ENCODE measurements around the gene VAC14.
"Not testable (repeated sequence)": the region's sequence is repeated elsewhere in the genome, so short reads cannot be mapped to it uniquely, and the experiment has no call there.

The VAC14 gene

GRCh38 chr16:70800781-70801480 lies at the start of gene VAC14:
TSS of gene VAC14 (minus strand) at chr16:70801158. CDS start at chr16:70800900, 258 bp downstream.
- DNase-seq (ENCODE audit: low read depth): peak; percentile 57

GRCh38 chr16:70823498-70824118 lies 22.6 kb upstream of the VAC14 start:
- DNase-seq (ENCODE audit: low read depth): not testable (repeated sequence)

- DNase-seq (ENCODE audit: low read depth): not testable (repeated sequence)
Observed at GRCh38 chr16:70822734-70823133, 21.8 kb upstream of the VAC14 start.

GRCh38 chr16:70818088-70818487 lies 17.1 kb upstream of the VAC14 start:
- DNase-seq (ENCODE audit: low read depth): not testable (repeated sequence)

GRCh38 chr16:70809392-70810060 lies 8.6 kb upstream of the VAC14 start:
- no peak for DNase-seq (ENCODE audit: low read depth)

GRCh38 chr16:70808371-70808770 lies 7.4 kb upstream of the VAC14 start:
- DNase-seq (ENCODE audit: low read depth): no peak

GRCh38 chr16:70805787-70806186 lies 4.8 kb upstream of the VAC14 start:
- DNase-seq (ENCODE audit: low read depth): no peak

- DNase-seq (ENCODE audit: low read depth): no peak
Observed at GRCh38 chr16:70805380-70805779, 4.4 kb upstream of the VAC14 start.

DNA sequence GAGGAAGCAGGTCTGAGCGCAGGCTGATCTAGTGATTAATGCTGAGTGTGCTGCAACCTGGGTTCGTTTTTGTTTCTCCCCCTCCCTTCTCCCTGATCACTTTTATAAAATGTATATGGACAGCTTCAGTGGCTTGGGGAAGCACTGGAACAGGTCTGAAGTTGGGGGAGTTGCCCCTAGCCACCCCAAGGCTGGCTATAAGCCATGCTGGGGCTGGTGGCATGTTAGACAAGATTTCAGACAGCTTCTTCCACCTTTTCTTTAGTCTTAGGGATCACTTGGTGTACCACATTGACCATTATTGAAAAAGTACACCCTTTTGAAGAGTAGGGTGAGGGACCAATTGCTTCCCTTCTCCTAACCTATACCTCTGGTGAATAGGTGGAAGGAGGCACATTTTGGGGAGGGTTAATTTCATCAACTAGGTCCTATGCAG lies 3.8 kb upstream of the VAC14 start:
- DNase-seq (ENCODE audit: low read depth): no peak

DNA sequence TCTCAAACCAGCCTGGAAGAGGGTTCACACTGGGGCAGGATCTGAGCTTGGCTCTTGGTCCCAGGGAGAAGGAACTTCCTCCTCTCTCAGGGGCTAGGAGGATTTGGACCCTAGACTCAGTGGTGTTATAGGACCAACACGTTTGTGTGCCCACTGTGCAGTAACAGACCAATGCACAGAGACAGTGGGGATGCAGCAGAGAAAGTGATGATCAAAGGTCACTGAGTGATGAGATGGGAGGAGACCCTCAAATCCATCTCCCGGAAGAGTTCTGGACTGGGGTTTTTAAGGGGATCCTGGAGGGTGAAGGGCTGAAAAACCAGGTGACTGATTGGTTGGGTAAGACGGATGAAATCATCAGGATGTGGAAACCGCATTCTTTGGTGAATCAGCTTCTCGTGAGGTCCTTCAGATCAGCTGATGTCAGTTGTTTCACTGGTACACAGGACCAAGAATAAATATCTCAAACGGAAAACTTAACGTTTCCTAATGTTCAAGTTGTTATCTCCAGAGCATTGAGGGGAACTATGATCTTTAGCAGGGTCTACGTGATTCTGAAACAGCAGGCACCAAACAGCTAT lies 3.3 kb upstream of the VAC14 start:
- DNase-seq (ENCODE audit: low read depth): peak; percentile 36

DNA sequence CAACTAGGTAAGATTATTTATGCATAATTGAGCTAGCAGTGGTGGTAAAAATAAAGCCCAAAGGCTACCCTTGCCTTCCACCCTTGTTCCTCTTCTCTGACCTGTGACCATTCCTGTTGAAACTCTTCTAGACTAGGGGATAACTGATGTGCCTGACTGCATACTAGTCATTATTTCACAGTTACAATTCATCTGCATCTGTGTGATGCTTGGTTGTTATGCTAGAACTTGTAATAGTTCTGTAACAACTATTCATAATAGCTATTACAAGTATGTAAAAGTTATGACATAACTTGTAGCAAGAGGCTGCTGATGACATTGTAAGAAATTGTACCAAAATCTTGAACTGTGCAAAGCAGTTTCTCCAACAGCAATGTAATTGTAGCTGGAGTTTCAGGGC lies 2.4 kb upstream of the VAC14 start:
- no peak for DNase-seq (ENCODE audit: low read depth)

DNA sequence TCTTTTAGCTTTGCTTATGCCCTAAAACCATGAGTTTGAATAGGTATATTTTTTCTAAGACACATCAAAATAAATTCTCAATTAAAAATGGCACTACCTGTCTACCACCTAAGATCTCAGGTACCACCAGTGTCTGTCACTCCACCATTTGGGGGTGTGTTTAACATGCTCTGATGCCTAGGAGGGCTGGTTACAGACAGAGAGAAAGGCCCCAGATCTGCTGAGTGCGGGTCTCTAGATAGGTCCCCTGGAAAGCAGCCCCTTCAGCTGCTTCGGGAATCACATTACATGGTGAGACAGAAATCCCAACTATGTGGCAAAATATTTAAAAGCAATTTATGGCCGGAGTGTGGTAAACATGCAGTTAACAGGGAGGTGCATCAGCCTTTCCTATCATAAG lies 653 bp upstream of the VAC14 start:
- no peak for DNase-seq (ENCODE audit: low read depth)

DNA sequence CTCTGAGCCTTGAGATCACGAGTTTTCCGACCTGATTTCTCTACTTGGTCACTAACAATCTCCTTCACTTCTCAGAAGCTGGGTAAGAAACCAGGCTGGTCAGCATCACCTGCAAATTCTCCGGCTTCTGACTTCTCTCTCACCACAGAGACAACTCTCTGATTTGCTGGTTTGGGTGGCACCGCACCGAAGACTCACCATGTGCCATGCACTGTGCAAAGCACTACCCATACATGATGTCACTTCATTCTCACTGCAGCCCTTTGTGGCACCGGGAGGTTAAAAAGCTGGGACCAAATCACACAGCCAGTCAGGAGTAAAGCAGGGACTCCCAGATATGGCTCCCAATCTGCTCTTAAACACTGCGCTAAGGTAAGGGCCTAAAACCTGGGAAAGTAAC lies 647 bp downstream of the VAC14 start:
- no peak for DNase-seq (ENCODE audit: low read depth)

GRCh38 chr16:70796301-70796700 lies 4.7 kb downstream of the VAC14 start:
- no peak for DNase-seq (ENCODE audit: low read depth)

DNA sequence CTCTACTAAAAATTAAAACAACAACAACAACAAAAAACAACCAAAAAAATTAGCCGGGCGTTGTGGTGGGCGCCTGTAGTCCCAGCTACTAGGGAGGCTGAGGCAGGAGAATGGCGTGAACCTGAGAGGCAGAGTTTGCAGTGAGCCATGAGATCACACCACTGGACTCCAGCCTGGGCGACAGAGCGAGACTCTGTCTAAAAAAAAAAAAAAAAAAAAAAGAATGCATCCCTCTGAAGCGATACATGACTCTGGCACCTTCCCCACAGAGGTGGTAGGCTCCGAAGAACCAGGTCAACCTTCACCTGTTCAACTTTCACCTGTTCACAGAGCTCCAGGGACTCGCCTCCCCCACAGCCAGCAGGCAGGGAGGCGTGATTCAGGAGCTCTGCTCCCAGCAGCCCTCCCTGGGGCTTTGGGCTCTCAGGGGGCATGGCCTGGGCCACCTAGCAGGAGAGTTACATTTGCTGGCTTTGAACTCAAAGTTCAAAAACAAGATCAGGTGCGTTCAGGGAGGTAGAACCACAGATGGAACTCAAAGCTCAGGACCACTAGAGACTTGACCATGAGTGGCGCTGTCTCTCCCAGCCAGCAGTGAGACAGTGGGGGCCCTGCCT lies 5.6 kb downstream of the VAC14 start:
- DNase-seq (ENCODE audit: low read depth): no peak

DNA sequence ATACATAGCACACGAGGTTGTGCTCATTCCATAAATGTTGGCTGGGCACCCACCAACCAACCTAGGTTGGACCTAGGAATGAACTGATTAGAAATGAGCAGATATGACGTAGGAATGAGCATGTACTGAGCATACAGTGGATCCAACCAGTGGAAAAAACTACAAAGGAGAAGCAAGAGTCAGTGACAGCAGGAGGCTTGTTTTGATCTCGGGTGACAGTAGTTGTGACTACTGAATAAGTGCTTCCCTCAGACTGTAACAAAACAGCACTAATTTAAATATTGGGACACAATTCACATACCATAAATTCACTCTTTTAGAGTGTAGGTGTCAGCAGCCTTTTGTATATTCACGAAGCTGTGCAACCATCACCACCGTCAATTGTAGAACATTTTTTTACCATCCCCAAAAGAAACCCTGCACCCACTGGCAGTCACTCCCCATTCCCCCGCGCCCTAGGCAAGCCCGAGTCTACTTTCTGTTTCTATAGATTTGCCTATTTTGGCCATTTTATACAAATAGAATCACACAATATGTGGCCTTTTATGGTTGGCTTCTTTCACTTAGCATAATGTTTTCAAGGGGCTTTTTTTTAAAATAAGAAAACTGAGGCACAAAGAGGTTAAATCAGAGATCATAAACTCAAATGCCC lies 7.0 kb downstream of the VAC14 start:
- DNase-seq (ENCODE audit: low read depth): no peak

DNA sequence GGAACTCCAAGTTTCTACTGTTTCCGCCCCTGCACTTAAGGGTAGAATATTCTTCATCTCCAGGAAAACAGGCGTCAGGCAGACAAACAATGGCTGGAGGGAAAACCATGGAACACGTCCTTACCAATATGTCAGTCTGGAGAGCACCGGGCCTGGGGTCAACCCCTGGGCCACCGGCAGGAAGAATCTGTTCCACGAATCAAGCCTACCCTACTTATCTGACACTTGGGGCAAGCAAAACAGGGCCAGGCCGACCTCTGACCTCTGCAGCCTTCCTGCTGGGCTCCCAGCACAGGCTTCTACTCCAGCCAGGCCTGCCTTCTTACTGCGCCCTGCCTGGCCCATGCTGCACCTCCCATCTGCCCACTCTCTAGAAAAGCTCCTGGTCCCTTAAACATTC lies 10.1 kb downstream of the VAC14 start:
- DNase-seq (ENCODE audit: low read depth): no peak

- DNase-seq (ENCODE audit: low read depth): no peak
Observed at GRCh38 chr16:70789595-70790447, 11.1 kb downstream of the VAC14 start.

- DNase-seq (ENCODE audit: low read depth): peak; percentile 80
Observed at GRCh38 chr16:70788668-70789594, 12.0 kb downstream of the VAC14 start.
